ENCODE results near the gene KLHL22.

Gene KLHL22

DNA sequence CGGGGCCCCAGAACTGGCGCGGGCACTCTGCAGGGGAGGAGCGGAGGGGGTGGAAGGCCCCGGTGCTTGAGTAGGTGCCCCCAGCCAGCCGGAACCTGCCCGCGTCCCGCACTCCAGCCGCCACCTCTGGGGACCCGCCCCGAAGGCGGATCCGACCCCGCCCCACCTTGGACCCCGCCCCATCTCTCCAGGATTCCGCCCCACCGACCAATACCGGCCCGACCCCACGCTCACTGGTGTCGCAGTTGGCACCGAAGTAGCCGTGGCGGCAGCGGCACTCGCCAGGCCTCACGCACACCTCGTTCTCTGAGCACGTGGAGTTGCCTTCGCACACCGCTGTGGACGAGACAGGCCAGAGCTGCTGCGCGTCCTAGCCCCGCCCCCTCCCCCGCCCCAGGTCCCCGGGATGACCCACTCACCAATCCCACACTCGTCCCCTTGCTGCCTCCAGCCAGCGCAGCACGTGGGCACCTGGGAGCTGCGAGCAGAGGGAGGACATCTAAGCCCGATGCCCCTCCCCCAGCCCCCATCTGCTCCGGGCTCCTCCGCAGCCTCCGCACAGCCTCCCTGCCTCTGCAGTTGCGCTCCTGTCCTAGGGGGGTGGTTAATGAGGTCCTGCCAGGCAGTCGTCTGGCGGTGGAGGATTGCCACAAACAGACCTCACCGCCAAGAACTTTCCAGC, 63.9 kb downstream of the KLHL22 start:
- DNase-seq (no peak), ATAC-seq (no peak)
- Mint-ChIP-seq H3K4me1 (peaks cover 37% of the 10 kb centered on the region), H3K4me3 (peak overlapping the region; percentile 63 to 76), H3K27ac (no peak overlapping the region), H3K27me3 (peaks cover 98% of the 10 kb centered on the region), H3K9me3 (no peaks in the 10 kb centered on the region)

- DNase-seq, result peak; percentile 60 to 65
- no peak overlapping the region for H3K27ac Mint-ChIP-seq
- H3K9me3 Mint-ChIP-seq, result no peaks in the 10 kb centered on the region
- H3K27me3 Mint-ChIP-seq, result peaks cover 95% of the 10 kb centered on the region
- H3K4me3 Mint-ChIP-seq, result peak overlapping the region; percentile 67 to 93
- ATAC-seq, result peak; percentile 70
- peaks cover 35% of the 10 kb centered on the region for H3K4me1 Mint-ChIP-seq
Observed at GRCh38 chr22:20430720-20431510, 64.7 kb downstream of the KLHL22 start.

GRCh38 chr22:20430101-20430719, 65.4 kb downstream of the KLHL22 start:
- DNase-seq, result no peak

GRCh38 chr22:20429254-20430100, 66.1 kb downstream of the KLHL22 start:
- H3K4me1 Mint-ChIP-seq, result peaks cover 35% of the 10 kb centered on the region
- peak; percentile 74 for ATAC-seq
- DNase-seq, result peak; percentile 72
- H3K27me3 Mint-ChIP-seq, result peaks cover 80% of the 10 kb centered on the region
- H3K9me3 Mint-ChIP-seq, result no peaks in the 10 kb centered on the region
- peak overlapping the region; percentile 87 to 93 for H3K4me3 Mint-ChIP-seq
- no peak overlapping the region for H3K27ac Mint-ChIP-seq

More at GRCh38 chr22:20430101-20430719, 65.4 kb downstream of the KLHL22 start:
- H3K27me3 Mint-ChIP-seq, result peaks cover 88% of the 10 kb centered on the region
- H3K4me3 Mint-ChIP-seq, result peak overlapping the region; percentile 87 to 93
- peaks cover 35% of the 10 kb centered on the region for H3K4me1 Mint-ChIP-seq
- H3K9me3 Mint-ChIP-seq, result no peaks in the 10 kb centered on the region
- no peak overlapping the region for H3K27ac Mint-ChIP-seq
- peak; percentile 6 for ATAC-seq

DNA sequence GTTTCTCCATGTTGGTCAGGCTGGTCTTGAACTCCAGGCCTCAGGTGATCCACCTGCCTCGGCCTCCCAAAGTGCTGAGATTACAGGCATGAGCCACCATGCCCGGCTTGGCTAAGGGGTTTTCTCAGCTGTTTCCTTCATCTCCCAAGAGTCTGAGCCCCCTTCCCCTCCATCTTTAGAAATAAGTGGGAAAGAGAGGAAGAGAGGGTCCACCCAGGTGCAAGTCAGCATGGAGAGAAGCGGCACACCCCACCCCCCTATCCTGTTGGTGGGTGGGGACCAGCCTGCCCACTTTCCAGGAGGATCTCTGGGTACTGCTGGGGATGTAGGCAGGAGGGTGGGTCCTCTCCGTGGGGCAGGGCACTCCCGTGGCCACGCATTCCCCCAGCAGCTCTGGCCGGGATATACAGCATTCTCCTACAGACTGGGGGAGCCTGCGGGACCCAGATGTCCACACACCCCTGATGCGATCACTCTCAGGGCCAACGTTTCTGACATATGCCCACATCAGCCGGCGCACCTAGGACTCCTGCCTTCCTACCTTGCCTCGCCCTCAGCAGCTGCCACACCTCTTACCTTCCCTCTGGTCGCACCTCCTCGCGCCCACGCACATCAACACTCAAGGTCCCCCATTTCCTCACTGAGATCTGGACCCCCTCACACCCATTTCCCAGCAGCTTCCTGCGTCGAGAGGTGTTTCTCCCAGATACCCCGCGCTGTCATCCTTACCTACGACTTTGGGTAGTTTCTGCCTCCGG, 66.9 kb downstream of the KLHL22 start:
- peaks cover 36% of the 10 kb centered on the region for H3K4me1 Mint-ChIP-seq
- ATAC-seq (no peak), DNase-seq (no peak)
- peaks cover 75% of the 10 kb centered on the region for H3K27me3 Mint-ChIP-seq
- H3K4me3 Mint-ChIP-seq, result peak overlapping the region; percentile 87 to 93
- no peak overlapping the region for H3K27ac Mint-ChIP-seq
- no peaks in the 10 kb centered on the region for H3K9me3 Mint-ChIP-seq

GRCh38 chr22:20427945-20428417, 67.6 kb downstream of the KLHL22 start:
- no peaks in the 10 kb centered on the region for H3K9me3 Mint-ChIP-seq
- no peak overlapping the region for H3K27ac Mint-ChIP-seq
- H3K4me1 Mint-ChIP-seq, result peaks cover 43% of the 10 kb centered on the region
- peaks cover 74% of the 10 kb centered on the region for H3K27me3 Mint-ChIP-seq
- ATAC-seq, result no peak
- no peak overlapping the region for H3K4me3 Mint-ChIP-seq
- DNase-seq, result no peak

DNA sequence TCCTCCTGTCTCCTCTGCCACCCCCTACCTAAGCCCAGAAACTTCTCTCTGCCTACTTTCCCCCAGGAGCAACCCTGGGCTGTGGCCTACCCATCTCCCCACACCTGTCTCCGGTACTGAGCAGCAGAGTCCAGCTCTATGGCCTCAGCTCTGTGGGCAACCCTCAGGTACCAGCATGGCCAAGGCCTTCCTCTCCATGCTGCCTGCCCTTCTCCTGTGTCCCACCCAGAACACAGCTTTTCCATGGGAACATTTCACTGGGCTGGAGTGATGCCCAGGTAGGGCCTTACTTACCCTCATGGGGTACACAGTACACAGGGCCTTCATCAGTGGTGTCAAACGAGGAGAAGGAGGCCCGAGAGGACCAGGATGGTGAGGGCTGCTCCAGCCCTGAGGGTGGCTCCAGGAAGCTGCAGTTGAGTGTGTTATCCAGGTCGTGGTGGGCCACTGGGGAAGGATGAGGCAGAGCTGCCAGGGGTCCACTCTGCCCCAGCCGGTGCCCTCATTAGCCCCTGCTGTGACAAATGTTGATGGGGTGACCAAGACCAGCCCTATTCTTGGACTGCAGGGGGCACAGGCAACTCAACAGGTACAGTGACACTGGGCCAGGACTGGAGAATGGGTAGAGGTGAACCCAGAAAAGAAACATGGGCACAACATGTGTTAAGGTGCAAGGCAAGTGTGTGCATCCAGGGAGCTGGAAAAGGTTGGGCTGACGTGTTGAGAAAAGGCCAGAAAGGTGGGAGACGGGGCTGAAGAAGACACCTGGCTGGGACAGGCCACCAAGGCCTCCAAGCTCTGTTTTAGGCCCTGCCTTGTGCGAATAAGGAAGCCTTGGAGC, 68.3 kb downstream of the KLHL22 start:
- H3K27ac Mint-ChIP-seq, result no peak overlapping the region
- peak overlapping the region in 1 of 2 donors; percentile 25 for H3K4me3 Mint-ChIP-seq
- peaks cover 67% of the 10 kb centered on the region for H3K27me3 Mint-ChIP-seq

DNA sequence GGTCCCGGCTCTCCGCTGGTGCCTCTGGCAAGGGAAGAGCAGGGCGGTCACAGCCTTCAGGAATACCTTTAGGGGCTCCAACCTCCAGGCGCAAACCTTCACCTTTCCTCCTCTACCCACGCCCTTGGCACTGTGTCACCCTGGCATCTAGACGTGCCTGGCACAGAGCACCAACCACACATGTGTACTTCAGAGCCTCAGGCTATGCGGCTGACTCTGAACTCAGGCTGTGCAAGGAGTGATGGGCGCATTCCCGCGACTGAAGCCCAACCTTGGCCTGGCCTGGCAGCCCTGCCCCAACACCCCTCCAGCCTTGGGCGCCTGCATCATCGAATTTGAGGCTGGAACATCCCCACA, 69.4 kb downstream of the KLHL22 start:
- H3K4me3 Mint-ChIP-seq, result no peak overlapping the region
- ATAC-seq, result no peak

More for the DNA sequence above, 68.3 kb downstream of the KLHL22 start:
- ATAC-seq (no peak), DNase-seq (no peak)
- Mint-ChIP-seq H3K4me1 (peaks cover 45% of the 10 kb centered on the region), H3K9me3 (no peaks in the 10 kb centered on the region)

GRCh38 chr22:20425566-20426258, 69.9 kb downstream of the KLHL22 start:
- H3K4me1 Mint-ChIP-seq, result peaks cover 31% of the 10 kb centered on the region
- ATAC-seq, result no peak
- no peak overlapping the region for H3K27ac Mint-ChIP-seq
- H3K4me3 Mint-ChIP-seq, result no peak overlapping the region
- peaks cover 54% of the 10 kb centered on the region for H3K27me3 Mint-ChIP-seq
- no peaks in the 10 kb centered on the region for H3K9me3 Mint-ChIP-seq
- no peak for DNase-seq

More for the DNA sequence above, 69.4 kb downstream of the KLHL22 start:
- peaks cover 35% of the 10 kb centered on the region for H3K4me1 Mint-ChIP-seq
- no peak for DNase-seq
- H3K27me3 Mint-ChIP-seq, result peaks cover 59% of the 10 kb centered on the region
- no peak overlapping the region for H3K27ac Mint-ChIP-seq
- H3K9me3 Mint-ChIP-seq, result no peaks in the 10 kb centered on the region

- Mint-ChIP-seq H3K27ac (no peak overlapping the region), H3K4me3 (peak overlapping the region; percentile 41 to 60), H3K9me3 (no peaks in the 10 kb centered on the region), H3K4me1 (peaks cover 24% of the 10 kb centered on the region), H3K27me3 (peaks cover 47% of the 10 kb centered on the region)
- DNase-seq (no peak), ATAC-seq (peak; percentile 13)
Observed at GRCh38 chr22:20424932-20425565, 70.5 kb downstream of the KLHL22 start.

DNA sequence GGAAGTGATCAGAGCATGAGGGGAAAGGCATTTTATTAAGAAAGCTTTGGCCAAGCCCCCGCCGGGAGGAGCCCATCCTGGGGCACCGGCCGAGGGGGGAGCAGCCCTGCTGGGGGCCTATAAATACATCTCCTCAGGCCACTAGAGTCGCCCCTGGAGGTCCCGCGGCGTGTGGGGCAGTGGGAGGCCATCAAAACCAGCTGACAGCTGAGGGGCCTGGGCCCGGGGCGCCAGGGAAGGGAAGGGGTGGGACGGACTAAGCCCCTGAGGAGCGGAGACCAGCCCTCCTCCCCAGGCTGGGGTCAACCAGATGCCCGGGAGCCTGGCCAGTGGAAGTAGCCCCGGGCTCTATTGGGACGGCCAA, 71.0 kb downstream of the KLHL22 start:
- no peak for DNase-seq
- Mint-ChIP-seq H3K27me3 (peaks cover 42% of the 10 kb centered on the region), H3K4me3 (peak overlapping the region in 1 of 2 donors; percentile 60), H3K9me3 (no peaks in the 10 kb centered on the region), H3K4me1 (peaks cover 19% of the 10 kb centered on the region), H3K27ac (no peak overlapping the region)
- no peak for ATAC-seq

GRCh38 chr22:20423906-20424551, 71.6 kb downstream of the KLHL22 start:
- H3K27me3 Mint-ChIP-seq, result peaks cover 37% of the 10 kb centered on the region
- peak overlapping the region in 1 of 2 donors; percentile 15 for H3K4me3 Mint-ChIP-seq
- peaks cover 14% of the 10 kb centered on the region for H3K4me1 Mint-ChIP-seq
- no peak for DNase-seq
- no peaks in the 10 kb centered on the region for H3K9me3 Mint-ChIP-seq
- ATAC-seq, result no peak
- H3K27ac Mint-ChIP-seq, result no peak overlapping the region
